DND-41 (cell line): ENCODE data around the gene SLC66A2.

ENCODE experiments used
- ATAC-seq: fragments of 200-7000 bp; cut with Tn5 transposase; 3 replicates; pipeline ENCODE4 v1.9.1; 2021; ENCODE audit warnings: low read depth; ENCODE audit not compliant: insufficient read depth
- DNase-seq: peaks from one replicate; pipeline ENCODE4 v3.0.0-alpha.2; 2020
- H2AFZ ChIP-seq: 2 replicates; pipeline ENCODE4 v1.6.0; 2012; ENCODE audit warnings: low read depth, low read length
- H3K27ac ChIP-seq: 2 replicates; pipeline ENCODE4 v1.5.1; 2012; ENCODE audit warnings: low read length, inconsistent platforms
- H3K27me3 ChIP-seq: fragments of 200-600 bp; sonication (generic); 2 replicates; pipeline ENCODE4 v1.6.0; 2012; ENCODE audit warnings: low read length, mild to moderate bottlenecking, inconsistent platforms; ENCODE audit not compliant: insufficient read depth, poor library complexity
- H3K36me3 ChIP-seq: 2 replicates; pipeline ENCODE4 v1.5.1; 2012; ENCODE audit warnings: low read length, inconsistent platforms; ENCODE audit not compliant: insufficient read depth
- H3K4me1 ChIP-seq: 2 replicates; pipeline ENCODE4 v1.5.1; 2012; ENCODE audit warnings: mild to moderate bottlenecking, low read length; ENCODE audit not compliant: insufficient read depth
- H3K4me2 ChIP-seq: 2 replicates; pipeline ENCODE4 v1.6.0; 2012; ENCODE audit warnings: mild to moderate bottlenecking, moderate library complexity, low read length, inconsistent platforms; ENCODE audit not compliant: insufficient read depth
- H3K4me3 ChIP-seq, 2 experiments: fragments of 200-600 bp in 1 of 2; shearing (Covaris generic) in 1 of 2; 2 replicates each; pipeline ENCODE4 v1.5.1; 2012 to 2016; ENCODE audit warnings: inconsistent platforms in 2 of 2, low read length in 2 of 2, mild to moderate bottlenecking in 2 of 2, low read depth in 1 of 2, moderate library complexity in 1 of 2
- H3K79me2 ChIP-seq: 2 replicates; pipeline ENCODE4 v1.6.0; 2012; ENCODE audit warnings: low read length, inconsistent platforms; ENCODE audit not compliant: insufficient read depth
- H3K9ac ChIP-seq: 2 replicates; pipeline ENCODE4 v1.6.0; 2012; ENCODE audit warnings: low read depth, mild to moderate bottlenecking, inconsistent platforms, low read length, moderate library complexity
- H3K9me3 ChIP-seq: 2 replicates; pipeline ENCODE4 v1.5.1; 2012; ENCODE audit warnings: low read length, moderate library complexity, mild to moderate bottlenecking, inconsistent platforms; ENCODE audit not compliant: insufficient read depth, severe bottlenecking
- H4K20me1 ChIP-seq: 2 replicates; pipeline ENCODE4 v1.6.0; 2012; ENCODE audit warnings: low read length; ENCODE audit not compliant: insufficient read depth
- EZH2 ChIP-seq: IDR thresholded peaks from 3 replicates; pipeline ENCODE4 v1.6.1; 2012; ENCODE audit warnings: borderline replicate concordance, low read depth, mild to moderate bottlenecking, moderate library complexity, low read length, inconsistent platforms; ENCODE audit not compliant: severe bottlenecking
- TF ChIP-seq, protein P1 (sequence below): IDR thresholded peaks from 2 replicates; pipeline ENCODE4 v1.5.1; 2012; ENCODE audit warnings: borderline replicate concordance, low read length, moderate library complexity, mild to moderate bottlenecking; ENCODE audit not compliant: poor library complexity, severe bottlenecking; ENCODE audit errors: extremely low read depth

SLC66A2 gene

DNA sequence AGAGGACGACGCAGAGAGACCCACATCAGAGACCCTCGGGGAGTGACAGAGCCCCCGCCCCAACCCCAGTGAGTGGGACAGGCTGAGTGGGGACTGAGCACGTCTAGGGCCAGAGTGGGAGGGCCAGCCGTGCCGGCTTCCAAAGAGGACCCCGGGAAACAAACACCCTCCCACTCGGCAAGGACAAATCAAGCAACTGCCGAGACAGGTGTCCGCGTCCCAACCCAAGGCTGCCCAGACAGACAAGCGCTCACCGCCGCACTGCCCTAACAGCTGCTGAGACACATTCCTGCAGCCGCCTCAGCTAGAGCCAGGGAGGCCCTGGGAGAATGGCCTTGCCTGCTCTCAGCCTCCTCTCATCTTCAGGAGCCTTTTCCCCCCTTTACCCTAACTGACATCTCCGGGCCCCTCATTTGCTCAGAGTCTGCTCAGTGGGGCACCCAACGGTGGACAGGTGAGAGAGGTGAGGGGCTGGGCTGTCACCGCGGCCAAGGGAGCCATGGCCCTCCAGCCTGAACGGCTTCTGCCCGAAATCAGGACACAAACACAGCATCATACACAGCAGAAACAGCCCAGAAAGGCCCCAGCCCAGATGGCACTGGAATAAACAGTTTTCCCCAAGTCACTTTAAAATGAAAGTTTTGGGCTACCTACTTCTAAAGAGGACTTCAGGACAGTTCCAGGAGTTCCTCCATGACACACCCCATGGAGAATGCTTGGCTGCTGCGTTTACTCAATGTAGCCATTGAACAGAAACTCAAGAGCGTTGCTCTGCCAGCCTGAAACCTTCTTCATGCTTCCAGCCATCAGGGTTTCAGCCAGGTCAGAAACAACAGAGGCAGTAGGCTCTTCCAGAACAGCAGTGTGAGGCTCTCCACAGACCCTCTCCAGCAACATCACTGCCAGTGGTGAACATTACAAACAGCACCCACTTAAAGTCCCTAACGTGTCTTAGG, 23.6 kb downstream of the SLC66A2 start:
- H3K4me3 ChIP-seq, result no peak overlapping the region
- peaks cover 33% of the 10 kb centered on the region for H3K9me3 ChIP-seq
- no peak overlapping the region for H2AFZ ChIP-seq
- H3K27ac ChIP-seq, result no peak overlapping the region
- no peak for DNase-seq
- H3K27me3 ChIP-seq, result no peaks in the 10 kb centered on the region
- H3K36me3 ChIP-seq, result peaks cover 45% of the 10 kb centered on the region
- H3K9ac ChIP-seq, result no peak overlapping the region
- peaks cover 48% of the 10 kb centered on the region for H3K79me2 ChIP-seq
- no peak overlapping the region for H3K4me2 ChIP-seq
- no peak for ATAC-seq
- no peaks in the 10 kb centered on the region for H3K4me1 ChIP-seq
- TF ChIP-seq EZH2, result no peak
- TF ChIP-seq, protein P1, sequence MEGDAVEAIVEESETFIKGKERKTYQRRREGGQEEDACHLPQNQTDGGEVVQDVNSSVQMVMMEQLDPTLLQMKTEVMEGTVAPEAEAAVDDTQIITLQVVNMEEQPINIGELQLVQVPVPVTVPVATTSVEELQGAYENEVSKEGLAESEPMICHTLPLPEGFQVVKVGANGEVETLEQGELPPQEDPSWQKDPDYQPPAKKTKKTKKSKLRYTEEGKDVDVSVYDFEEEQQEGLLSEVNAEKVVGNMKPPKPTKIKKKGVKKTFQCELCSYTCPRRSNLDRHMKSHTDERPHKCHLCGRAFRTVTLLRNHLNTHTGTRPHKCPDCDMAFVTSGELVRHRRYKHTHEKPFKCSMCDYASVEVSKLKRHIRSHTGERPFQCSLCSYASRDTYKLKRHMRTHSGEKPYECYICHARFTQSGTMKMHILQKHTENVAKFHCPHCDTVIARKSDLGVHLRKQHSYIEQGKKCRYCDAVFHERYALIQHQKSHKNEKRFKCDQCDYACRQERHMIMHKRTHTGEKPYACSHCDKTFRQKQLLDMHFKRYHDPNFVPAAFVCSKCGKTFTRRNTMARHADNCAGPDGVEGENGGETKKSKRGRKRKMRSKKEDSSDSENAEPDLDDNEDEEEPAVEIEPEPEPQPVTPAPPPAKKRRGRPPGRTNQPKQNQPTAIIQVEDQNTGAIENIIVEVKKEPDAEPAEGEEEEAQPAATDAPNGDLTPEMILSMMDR, result no peak
- H4K20me1 ChIP-seq, result peaks cover 8% of the 10 kb centered on the region; the same call in 1 of the 2 replicates

DNA sequence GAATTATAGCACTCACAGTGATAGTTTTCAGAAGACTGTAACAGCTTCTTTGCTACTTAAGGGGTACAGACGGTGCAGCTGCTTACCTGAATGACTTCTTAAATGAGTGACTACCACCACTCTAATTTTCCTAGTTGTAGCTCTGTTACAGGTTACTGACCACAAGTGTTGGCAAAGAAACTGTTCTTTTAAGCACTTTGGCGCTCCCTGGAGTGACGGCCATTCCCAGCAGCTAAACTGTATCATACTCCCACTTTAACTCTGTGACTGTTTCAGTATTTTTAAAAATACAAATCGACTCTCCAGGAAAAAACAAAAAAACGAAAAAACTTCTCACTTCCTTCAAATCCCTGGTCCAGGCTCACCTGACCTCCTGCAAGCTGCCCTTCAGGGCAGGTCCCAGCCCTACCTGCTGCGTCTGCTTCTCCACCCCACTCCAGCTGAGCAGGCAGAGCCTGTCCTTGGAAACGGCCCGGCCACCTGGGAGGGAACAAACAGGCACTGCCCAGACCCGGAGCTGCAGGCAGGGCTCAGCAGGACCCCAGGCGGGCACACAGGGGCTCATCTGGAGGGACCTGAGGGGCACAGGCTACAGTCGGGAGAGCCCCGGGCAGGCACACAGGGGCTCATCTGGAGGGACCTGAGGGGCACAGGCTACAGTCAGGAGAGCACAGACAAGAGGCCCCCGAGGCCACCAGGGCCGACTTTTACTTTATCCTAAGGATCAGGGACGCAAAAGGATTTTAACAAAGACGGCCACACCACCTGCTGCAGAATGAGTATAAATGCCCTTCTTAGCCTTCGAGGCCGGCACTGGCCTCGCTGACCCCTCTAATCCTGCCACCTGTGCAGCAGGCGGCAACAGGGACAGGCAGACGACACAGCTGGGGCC, 24.5 kb downstream of the SLC66A2 start:
- H3K27ac ChIP-seq, result no peak overlapping the region
- no peak overlapping the region for H3K4me2 ChIP-seq
- H3K79me2 ChIP-seq, result peaks cover 45% of the 10 kb centered on the region
- DNase-seq, result no peak
- H3K4me3 ChIP-seq, result no peak overlapping the region
- no peak for ATAC-seq
- no peak for TF ChIP-seq EZH2
- no peaks in the 10 kb centered on the region for H3K27me3 ChIP-seq
- peaks cover 26% of the 10 kb centered on the region for H3K9me3 ChIP-seq
- H3K36me3 ChIP-seq, result peaks cover 48% of the 10 kb centered on the region
- no peaks in the 10 kb centered on the region for H3K4me1 ChIP-seq
- H4K20me1 ChIP-seq, result peaks cover 14% of the 10 kb centered on the region; the same call in 1 of the 2 replicates
- H2AFZ ChIP-seq, result no peak overlapping the region
- H3K9ac ChIP-seq, result no peak overlapping the region

GRCh38 chr18:79926306-79926705, 25.1 kb downstream of the SLC66A2 start:
- Histone ChIP-seq H4K20me1 (peaks cover 14% of the 10 kb centered on the region; the same call in 1 of the 2 replicates), H3K4me1 (no peaks in the 10 kb centered on the region), H3K9me3 (peaks cover 22% of the 10 kb centered on the region), H3K27ac (no peak overlapping the region), H3K36me3 (peaks cover 45% of the 10 kb centered on the region), H3K9ac (no peak overlapping the region), H3K79me2 (peaks cover 40% of the 10 kb centered on the region), H3K4me2 (no peak overlapping the region), H3K27me3 (no peaks in the 10 kb centered on the region), H2AFZ (no peak overlapping the region), H3K4me3 (no peak overlapping the region)
- DNase-seq (no peak), ATAC-seq (no peak)
- TF ChIP-seq, protein P1, result no peak
- TF ChIP-seq EZH2, result no peak
